IPS-18a (cell line): ENCODE measurements around the gene WIPI1.

ENCODE experiments used
- H3K27ac ChIP-seq: one replicate; pipeline ENCODE4 v1.5.1; 2013; ENCODE audit warnings: low read length
- H3K27me3 ChIP-seq: one replicate; pipeline ENCODE4 v1.6.1; 2013; ENCODE audit warnings: mild to moderate bottlenecking, low read length; ENCODE audit not compliant: control insufficient read depth, insufficient read depth
- H3K36me3 ChIP-seq: one replicate; pipeline ENCODE4 v1.6.1; 2013; ENCODE audit warnings: low read depth, low read length; ENCODE audit not compliant: control insufficient read depth
- H3K4me1 ChIP-seq: one replicate; pipeline ENCODE4 v1.6.1; 2013; ENCODE audit warnings: low read depth, low read length; ENCODE audit not compliant: control insufficient read depth
- H3K4me3 ChIP-seq: one replicate; pipeline ENCODE4 v1.5.1; 2013; ENCODE audit warnings: low read length
- H3K9ac ChIP-seq: one replicate; pipeline ENCODE4 v1.6.1; 2013; ENCODE audit warnings: mild to moderate bottlenecking, low read length, moderate library complexity
- H3K9me3 ChIP-seq: one replicate; pipeline ENCODE4 v1.6.1; 2013; ENCODE audit warnings: low read depth, low read length; ENCODE audit not compliant: control insufficient read depth

The WIPI1 gene

DNA sequence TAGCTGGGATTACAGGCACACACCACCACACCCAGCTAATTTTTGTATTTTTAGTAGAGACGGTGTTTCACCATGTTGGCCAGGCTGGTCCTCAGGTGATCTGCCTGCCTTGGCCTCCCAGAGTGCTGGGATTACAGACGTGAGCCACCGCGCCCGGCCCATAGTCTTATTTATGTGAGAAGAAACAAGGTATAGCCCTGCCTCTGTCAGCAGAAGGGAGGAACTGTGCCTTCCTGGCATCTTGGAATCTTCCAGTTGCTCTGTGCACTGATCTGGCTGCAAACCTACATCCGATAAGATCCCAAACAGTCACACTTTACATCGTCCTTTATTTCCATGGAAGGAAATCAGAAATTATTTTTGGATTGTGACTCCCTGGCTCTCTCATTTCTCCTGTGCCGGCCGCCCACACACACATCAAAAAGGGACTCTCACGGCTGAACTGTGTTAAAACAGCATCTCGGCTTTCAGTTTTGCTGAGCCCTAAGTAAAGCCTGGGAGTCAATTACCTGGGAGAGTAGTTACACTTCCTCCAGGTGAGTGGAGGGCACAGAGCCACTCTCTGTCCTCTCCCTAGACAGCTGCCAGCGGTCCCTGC, 23.3 kb downstream of the WIPI1 start:
- Histone ChIP-seq H3K4me3 (no peak overlapping the region), H3K36me3 (peaks cover 4% of the 10 kb centered on the region)

DNA sequence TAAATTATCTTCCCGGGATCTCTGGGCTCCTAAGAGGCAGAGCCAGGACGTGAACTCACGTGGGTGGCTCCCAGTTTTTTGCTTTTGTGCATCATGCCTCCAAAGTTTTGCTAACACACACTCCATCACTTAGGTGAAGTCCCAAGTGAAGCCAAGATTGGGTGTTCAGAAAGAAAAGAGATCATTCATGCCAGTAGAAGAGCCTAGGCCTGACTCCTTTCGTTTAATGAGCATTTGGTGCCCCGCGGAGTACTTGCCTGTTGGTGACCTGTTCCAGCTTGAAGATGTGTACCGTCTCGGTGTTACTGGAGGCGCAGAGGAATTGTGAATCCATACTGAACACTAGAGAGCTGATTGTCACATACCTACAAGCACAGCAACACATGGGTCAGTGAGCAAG, 24.1 kb downstream of the WIPI1 start:
- Histone ChIP-seq H3K9ac (no peak overlapping the region), H3K4me1 (peaks cover 4% of the 10 kb centered on the region), H3K4me3 (no peak overlapping the region), H3K36me3 (peaks cover 10% of the 10 kb centered on the region), H3K27me3 (no peaks in the 10 kb centered on the region), H3K9me3 (no peaks in the 10 kb centered on the region), H3K27ac (no peak overlapping the region)

More for the DNA sequence above, 23.3 kb downstream of the WIPI1 start:
- Histone ChIP-seq H3K27me3 (no peaks in the 10 kb centered on the region), H3K9me3 (no peaks in the 10 kb centered on the region), H3K27ac (no peak overlapping the region), H3K9ac (no peak overlapping the region), H3K4me1 (peaks cover 4% of the 10 kb centered on the region)

DNA sequence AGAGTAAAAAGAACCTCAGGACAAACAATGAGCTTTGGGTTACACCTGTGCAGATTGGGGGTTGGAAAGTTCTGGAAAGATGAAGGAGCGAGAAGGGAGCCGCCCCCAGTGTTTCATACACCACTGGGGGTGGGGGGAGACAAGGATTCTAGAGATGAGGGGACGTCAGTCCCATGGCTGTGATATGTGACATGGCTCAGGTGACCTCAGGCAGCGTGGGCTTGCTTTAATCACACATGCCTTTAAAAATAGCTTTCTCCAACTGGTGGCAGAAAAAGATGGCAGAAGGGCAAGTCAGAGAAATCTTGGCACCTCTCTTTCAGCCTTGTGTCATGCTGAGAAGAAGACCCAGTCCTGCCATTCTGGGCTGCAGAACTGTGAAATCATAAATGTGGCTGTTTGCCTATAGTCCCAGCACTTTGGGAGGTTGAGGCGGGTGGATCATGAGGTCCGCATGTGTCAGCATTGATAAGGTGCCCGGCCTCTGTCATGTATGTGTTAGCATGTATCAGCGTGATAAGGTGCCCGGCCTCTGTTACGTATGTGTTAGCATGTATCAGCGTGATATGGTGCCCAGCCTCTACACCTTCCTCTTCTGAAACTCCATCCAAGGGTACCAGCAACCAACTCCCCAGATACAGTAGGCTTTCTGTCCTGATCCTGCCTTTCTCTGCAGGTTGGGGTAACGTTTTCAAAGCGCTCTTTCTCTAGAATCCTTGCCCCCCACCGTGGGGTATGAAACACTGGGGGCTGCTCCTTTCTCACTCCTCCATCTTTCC, 25.0 kb downstream of the WIPI1 start:
- peaks cover 10% of the 10 kb centered on the region for H3K36me3 ChIP-seq
- no peaks in the 10 kb centered on the region for H3K27me3 ChIP-seq
- H3K27ac ChIP-seq = no peak overlapping the region
- no peak overlapping the region for H3K9ac ChIP-seq
- no peaks in the 10 kb centered on the region for H3K9me3 ChIP-seq
- peaks cover 4% of the 10 kb centered on the region for H3K4me1 ChIP-seq
- no peak overlapping the region for H3K4me3 ChIP-seq

DNA sequence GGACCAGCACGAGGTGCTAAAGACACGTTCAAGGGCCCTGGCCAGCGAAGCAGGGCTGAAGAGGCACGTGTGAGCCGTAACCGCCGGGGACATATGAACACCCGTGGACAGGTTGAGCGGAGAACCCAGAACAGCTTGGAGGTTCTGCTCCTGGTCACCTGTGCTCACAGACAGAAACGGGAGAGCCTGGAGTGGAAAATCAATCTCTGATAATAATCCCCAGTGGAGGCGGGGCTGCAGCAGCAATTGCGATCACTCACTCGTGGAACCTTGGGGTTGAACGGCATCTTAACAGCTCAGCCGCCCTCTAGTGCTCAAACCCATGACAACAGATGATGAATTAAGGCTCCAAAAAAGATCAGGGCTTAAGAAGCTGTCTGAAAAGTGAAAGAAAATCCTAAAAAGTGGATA, 25.6 kb downstream of the WIPI1 start:
- H3K9me3 ChIP-seq = no peaks in the 10 kb centered on the region
- no peaks in the 10 kb centered on the region for H3K27me3 ChIP-seq
- H3K4me3 ChIP-seq = no peak overlapping the region
- peaks cover 10% of the 10 kb centered on the region for H3K36me3 ChIP-seq
- H3K9ac ChIP-seq = no peak overlapping the region
- H3K27ac ChIP-seq = no peak overlapping the region
- H3K4me1 ChIP-seq = peaks cover 4% of the 10 kb centered on the region

DNA sequence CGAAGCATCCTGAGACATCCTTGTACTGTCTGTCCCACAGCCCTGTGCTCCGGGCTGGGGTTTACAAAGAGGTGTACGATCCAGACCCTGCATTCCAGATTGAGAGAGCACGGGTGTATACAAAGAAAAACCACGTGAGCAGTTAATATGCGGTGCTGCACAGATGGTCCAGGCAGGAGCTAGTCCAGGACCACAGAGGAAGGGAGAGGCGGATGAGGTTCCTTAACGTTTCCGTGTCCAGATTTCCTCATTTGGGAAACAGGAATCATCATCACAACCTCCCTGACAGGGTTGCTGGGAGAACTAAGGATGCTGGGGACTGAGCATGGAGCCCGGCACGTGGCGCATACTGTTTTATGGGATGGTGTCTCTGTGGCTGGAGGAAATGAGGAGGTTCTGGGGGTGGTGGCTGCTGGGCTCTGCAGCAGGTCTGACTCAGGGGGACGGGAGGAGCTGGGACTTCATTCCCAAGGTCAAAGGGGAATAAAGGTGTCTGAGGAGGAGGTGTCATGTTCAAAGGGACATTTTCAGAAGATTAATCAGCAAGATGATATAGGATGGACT, 26.2 kb downstream of the WIPI1 start:
- no peak overlapping the region for H3K9ac ChIP-seq
- H3K9me3 ChIP-seq = no peaks in the 10 kb centered on the region
- peaks cover 2% of the 10 kb centered on the region for H3K4me1 ChIP-seq
- no peaks in the 10 kb centered on the region for H3K27me3 ChIP-seq
- H3K27ac ChIP-seq = no peak overlapping the region
- no peak overlapping the region for H3K4me3 ChIP-seq
- peaks cover 10% of the 10 kb centered on the region for H3K36me3 ChIP-seq

DNA sequence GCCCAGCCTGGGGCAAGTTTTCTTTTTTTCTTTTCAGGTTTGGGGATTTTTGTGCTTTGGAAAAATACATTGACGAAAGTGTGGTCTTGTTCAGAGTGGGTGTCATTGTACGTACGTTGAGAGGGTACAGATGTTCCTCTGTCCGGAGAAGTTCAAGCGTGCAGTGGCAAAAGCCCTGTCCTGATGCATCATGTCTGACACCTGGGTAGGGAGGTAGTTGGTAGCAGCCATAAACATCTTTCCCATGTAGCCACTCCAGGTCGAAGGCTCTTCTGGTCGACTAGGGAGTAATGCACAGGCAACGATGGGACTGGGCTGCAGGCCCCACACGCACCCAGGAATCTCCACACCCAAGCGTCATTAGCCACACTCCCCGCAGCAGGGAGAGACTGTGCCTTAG, 27.4 kb downstream of the WIPI1 start:
- Histone ChIP-seq H3K36me3 (peaks cover 10% of the 10 kb centered on the region), H3K27ac (no peak overlapping the region), H3K27me3 (no peaks in the 10 kb centered on the region)

DNA sequence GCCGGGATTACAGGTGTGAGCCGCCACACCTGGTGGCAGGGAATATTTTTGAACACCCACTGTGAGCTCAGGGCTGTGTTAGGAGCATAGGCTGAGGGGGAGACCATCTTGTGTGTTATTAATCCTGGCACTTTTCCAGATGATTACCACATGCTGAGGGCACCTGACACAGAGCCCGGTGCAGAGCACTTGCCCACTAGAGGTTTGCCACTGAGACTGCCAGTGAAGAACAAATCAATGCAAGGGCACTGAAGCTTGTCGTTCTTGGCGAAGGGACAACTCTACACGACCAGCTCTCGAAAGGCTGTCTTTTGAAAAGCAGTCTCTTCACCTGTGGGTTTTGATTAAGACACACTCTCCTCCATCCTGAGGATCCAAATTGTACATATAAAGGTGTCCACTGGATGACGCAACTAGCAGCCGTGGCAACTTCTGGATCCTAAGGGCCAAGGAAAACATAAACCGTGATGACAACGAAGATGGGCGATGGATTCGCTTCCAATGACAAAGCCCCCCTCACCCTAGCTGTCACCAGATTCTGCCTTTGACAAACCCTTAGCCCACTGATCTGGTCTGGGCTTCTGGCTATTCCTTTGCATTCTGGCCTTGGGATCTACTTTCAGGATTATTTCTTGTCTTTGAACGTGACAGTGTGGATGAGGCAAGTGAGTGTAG, 28.7 kb downstream of the WIPI1 start:
- H3K9ac ChIP-seq = no peak overlapping the region
- H3K9me3 ChIP-seq = no peaks in the 10 kb centered on the region
- H3K36me3 ChIP-seq = peaks cover 10% of the 10 kb centered on the region

More for the DNA sequence above, 27.4 kb downstream of the WIPI1 start:
- H3K9ac ChIP-seq = no peak overlapping the region
- H3K4me1 ChIP-seq = no peaks in the 10 kb centered on the region
- no peaks in the 10 kb centered on the region for H3K9me3 ChIP-seq
- no peak overlapping the region for H3K4me3 ChIP-seq

DNA sequence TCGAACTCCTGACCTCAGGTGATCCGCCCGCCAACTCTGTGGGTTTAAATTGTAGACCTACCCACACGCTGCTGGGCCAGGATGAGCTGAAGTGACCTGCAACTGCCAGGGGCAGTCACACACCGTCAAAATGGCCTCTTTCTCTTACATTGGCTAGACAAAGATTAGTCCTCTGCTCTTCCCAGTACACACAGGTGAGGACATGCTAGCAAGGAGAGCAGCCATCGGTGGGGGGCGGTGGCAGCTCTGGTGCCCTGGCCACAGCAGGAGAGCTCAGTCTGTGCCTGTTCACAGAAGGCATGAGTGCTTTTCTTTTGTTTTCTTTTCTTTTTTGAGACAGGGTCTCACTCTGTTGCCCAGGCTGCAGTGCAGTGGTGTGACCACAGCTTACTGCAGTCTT, 29.7 kb downstream of the WIPI1 start:
- Histone ChIP-seq H3K9ac (no peak overlapping the region), H3K36me3 (peaks cover 7% of the 10 kb centered on the region), H3K9me3 (no peaks in the 10 kb centered on the region), H3K27ac (no peak overlapping the region), H3K4me3 (no peak overlapping the region), H3K4me1 (peaks cover 13% of the 10 kb centered on the region), H3K27me3 (no peaks in the 10 kb centered on the region)

More for the DNA sequence above, 28.7 kb downstream of the WIPI1 start:
- H3K27me3 ChIP-seq = no peaks in the 10 kb centered on the region
- no peak overlapping the region for H3K27ac ChIP-seq
- H3K4me1 ChIP-seq = peaks cover 7% of the 10 kb centered on the region
- H3K4me3 ChIP-seq = no peak overlapping the region

DNA sequence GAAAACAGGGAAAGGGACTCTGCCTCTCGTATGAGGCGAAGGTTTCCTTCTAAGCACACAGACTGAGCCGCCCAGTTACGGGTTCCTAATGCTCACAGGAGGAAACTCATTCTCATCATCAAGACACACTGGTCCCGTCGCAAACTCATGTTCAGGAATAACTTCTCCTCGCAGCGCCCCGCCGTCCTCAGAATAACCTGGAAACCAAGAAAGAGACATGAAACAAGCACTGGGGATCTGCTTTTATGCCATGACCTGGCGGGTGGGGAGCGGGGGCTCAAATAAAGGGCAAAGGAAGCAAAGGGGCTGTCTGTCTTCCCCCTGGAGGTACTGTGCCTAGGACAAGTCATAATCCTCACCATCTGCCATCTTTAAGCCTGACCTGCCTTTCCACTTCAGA, 31.3 kb downstream of the WIPI1 start:
- Histone ChIP-seq H3K9ac (no peak overlapping the region), H3K9me3 (no peaks in the 10 kb centered on the region), H3K4me3 (no peak overlapping the region), H3K27me3 (no peaks in the 10 kb centered on the region), H3K27ac (no peak overlapping the region), H3K36me3 (peaks cover 7% of the 10 kb centered on the region), H3K4me1 (peaks cover 13% of the 10 kb centered on the region)

DNA sequence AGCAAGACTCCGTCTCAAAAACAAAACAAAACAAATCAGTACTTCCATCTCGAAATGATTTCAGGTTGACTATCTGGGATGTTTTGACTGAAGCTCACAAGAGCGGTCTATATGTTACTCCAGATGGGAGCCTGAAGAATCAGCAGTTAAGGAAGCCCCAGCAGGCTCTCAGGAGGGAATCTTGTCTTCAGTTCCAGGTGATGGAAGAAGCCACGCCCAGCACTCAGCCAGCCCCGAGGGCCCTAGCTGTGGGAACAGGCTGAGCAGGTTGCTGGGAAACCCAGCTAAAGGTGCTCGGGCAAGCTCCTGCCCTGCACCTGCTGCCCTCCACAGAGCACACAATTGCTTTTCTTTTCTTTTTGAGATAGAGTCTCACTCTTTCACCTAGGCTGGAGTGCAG, 32.4 kb downstream of the WIPI1 start:
- Histone ChIP-seq H3K36me3 (peaks cover 7% of the 10 kb centered on the region), H3K4me1 (peaks cover 17% of the 10 kb centered on the region), H3K9ac (no peak overlapping the region), H3K9me3 (no peaks in the 10 kb centered on the region), H3K27me3 (no peaks in the 10 kb centered on the region), H3K4me3 (no peak overlapping the region), H3K27ac (no peak overlapping the region)

DNA sequence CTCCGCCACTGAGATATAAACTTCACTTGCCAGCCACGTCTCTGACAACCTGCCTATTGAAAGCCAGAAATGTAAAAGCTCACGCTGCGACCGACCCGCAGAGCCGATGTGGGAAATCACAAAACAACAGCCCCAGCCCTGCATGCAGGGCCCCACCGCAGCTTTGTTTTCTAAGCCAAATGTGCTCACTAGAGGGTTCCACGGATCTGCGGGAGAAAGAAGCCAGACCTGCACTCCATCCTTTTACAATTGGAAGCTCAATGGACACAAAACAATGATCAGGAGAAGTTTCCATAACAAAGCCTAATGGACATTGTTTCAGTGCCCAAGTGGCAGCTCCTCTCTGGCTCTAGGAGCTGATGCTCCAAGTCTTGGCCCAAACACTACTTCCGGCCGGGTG, 33.1 kb downstream of the WIPI1 start:
- Histone ChIP-seq H3K4me1 (peaks cover 17% of the 10 kb centered on the region), H3K9ac (no peak overlapping the region), H3K4me3 (no peak overlapping the region), H3K27me3 (no peaks in the 10 kb centered on the region), H3K36me3 (peaks cover 7% of the 10 kb centered on the region), H3K9me3 (no peaks in the 10 kb centered on the region), H3K27ac (no peak overlapping the region)
